Activated CD4-positive, alpha-beta T cell treated with anti-CD3 and anti-CD28 coated beads, Interleukin-2, amount 50 U/mL, for 24 hours (primary cell): ENCODE results near the gene CENATAC.
A peak's percentile ranks its signal among the peaks of the same experiment; 100 is the strongest.
"Not testable (repeated sequence)": the region's sequence is repeated elsewhere in the genome, so short reads cannot be mapped to it uniquely, and the experiment has no call there.

Experiments used
- DNase-seq, 2 donors: peaks; one replicate each; pipeline ENCODE4 v3.0.0-alpha.2; 2020; ENCODE audit warnings: low read depth in 1 of 2, low spot score in 1 of 2

Gene CENATAC

GRCh38 chr11:119052163-119052814, 54.4 kb downstream of the CENATAC start:
- no peak for DNase-seq

- no peak for DNase-seq
These were observed 56.5 kb downstream of the CENATAC start for GRCh38 chr11:119054418-119054817.

GRCh38 chr11:119055901-119056300, 58.0 kb downstream of the CENATAC start:
- DNase-seq = no peak

- peak in 1 of 2 donors; percentile 20 for DNase-seq
These were observed 58.6 kb downstream of the CENATAC start for GRCh38 chr11:119056421-119056999.

- DNase-seq = peak; percentile 97
These were observed 59.2 kb downstream of the CENATAC start, which contains the start of gene HYOU1 for GRCh38 chr11:119057000-119057769. Gene HYOU1 (minus strand): TSS chr11:119057205. CDS start chr11:119056160, 1,045 bp downstream.

GRCh38 chr11:119059128-119059527, 61.2 kb downstream of the CENATAC start:
- DNase-seq = not testable (repeated sequence)

GRCh38 chr11:119061256-119061655, 63.3 kb downstream of the CENATAC start:
- DNase-seq = no peak

- DNase-seq = no peak
These were observed 64.8 kb downstream of the CENATAC start for GRCh38 chr11:119062779-119063178.

- DNase-seq = peak in 1 of 2 donors; percentile 32
These were observed 67.4 kb downstream of the CENATAC start for GRCh38 chr11:119065369-119065768.
